K562 (cell line): Measurements from ENCODE around the gene SEH1L. TPM values are rescaled to one million over a fixed set of nuclear protein-coding genes. Genes with fewer than 3 reads are reported as not detected.

Source experiments
- ATAC-seq: fragments of 200-7000 bp; cut with Tn5 transposase; 3 replicates; pipeline ENCODE4 v1.9.1; 2020; ENCODE audit warnings: moderate library complexity
- BruUV-seq: library from RNA; stranded (reverse); fragments of 400-500 nt; replicated peaks from 2 replicates; lab custom pipeline; 2021; lab: Mats Ljungman, UMichigan
- CTCF ChIA-PET: fragments of 300-600 bp; formaldehyde crosslinking; extraction: SDS; loops from one replicate; lab custom pipeline; 2021; ENCODE audit warnings: low intra/inter-chr PET ratio; lab: Yijun Ruan, JAX
- POLR2A ChIA-PET: fragments of 300-600, 350-650 bp; sonication (Branson Sonifier 250); formaldehyde crosslinking; extraction: SDS; loops from one replicate; lab custom pipeline; 2021; ENCODE audit warnings: antibody characterized with exemption, inconsistent platforms; lab: Yijun Ruan, JAX
- DNase-seq, 4 experiments: peaks; one replicate each; pipeline versions ENCODE4 v3.0.0 to v3.0.0-alpha.2; 2011 to 2018; ENCODE audit warnings: low spot score in 3 of 4, mixed read lengths in 3 of 4; ENCODE audit errors: extremely low read depth in 1 of 4
- FAIRE-seq: peaks from 2 replicates; lab custom pipeline; 2011; peaks lifted over from hg19 to GRCh38; lab: Jason Lieb, UNC
- H2AFZ ChIP-seq: 2 replicates; pipeline ENCODE4 v1.6.0; 2011; ENCODE audit warnings: low read depth, low read length, control low read depth, inconsistent platforms
- H3K27ac ChIP-seq: fragments of 200-600 bp; 3 replicates; pipeline ENCODE4 v1.8.0; 2011; ENCODE audit warnings: low read depth, mild to moderate bottlenecking, control low read depth, inconsistent platforms, low read length, moderate library complexity, mixed read lengths; ENCODE audit errors: extremely low read depth
- H3K27me3 ChIP-seq, 2 experiments: fragments of 300-600 bp in 1 of 2; 2 replicates in 1 of 2; 3 replicates in 1 of 2; pipeline versions ENCODE4 v1.6.0 to v1.8.0; 2011; ENCODE audit warnings: inconsistent platforms in 2 of 2, low read length in 2 of 2, mild to moderate bottlenecking in 1 of 2, mixed read lengths in 1 of 2, moderate library complexity in 1 of 2; ENCODE audit not compliant: control insufficient read depth in 2 of 2, insufficient read depth in 2 of 2
- H3K36me3 ChIP-seq: fragments of 300-600 bp; 3 replicates; pipeline ENCODE4 v1.8.0; 2011; ENCODE audit warnings: mild to moderate bottlenecking, low read length, inconsistent platforms; ENCODE audit not compliant: control insufficient read depth, insufficient read depth
- H3K4me1 ChIP-seq, 2 experiments: fragments of 200-600 bp in 1 of 2; replicated peaks in 1 of 2; 2 replicates in 1 of 2; 3 replicates in 1 of 2; pipeline versions ENCODE4 v1.5.1 to v1.8.0; 2011; ENCODE audit warnings: inconsistent platforms in 2 of 2, low read length in 2 of 2, mild to moderate bottlenecking in 1 of 2, mixed read lengths in 1 of 2, moderate library complexity in 1 of 2; ENCODE audit not compliant: control insufficient read depth in 2 of 2, insufficient read depth in 2 of 2
- H3K4me2 ChIP-seq: 2 replicates; pipeline ENCODE4 v1.6.1; 2011; ENCODE audit warnings: low read length, control low read depth, inconsistent platforms, mixed read lengths; ENCODE audit not compliant: insufficient read depth
- H3K4me3 ChIP-seq: fragments of 200-600 bp; sonication (generic), shearing (Covaris generic); 2 replicates; pipeline ENCODE4 v1.5.1; 2016; ENCODE audit warnings: control low read depth, inconsistent platforms
- H3K79me2 ChIP-seq: fragments of 200-600 bp; 3 replicates; pipeline ENCODE4 v1.8.0; 2011; ENCODE audit warnings: low read length, inconsistent platforms; ENCODE audit not compliant: control insufficient read depth, insufficient read depth
- H3K9ac ChIP-seq, 2 experiments: 2 replicates each; pipeline versions ENCODE4 v1.6.0 to v1.6.1; 2011; ENCODE audit warnings: low read depth in 2 of 2, low read length in 2 of 2, control low read depth in 1 of 2, inconsistent platforms in 1 of 2, mild to moderate bottlenecking in 1 of 2, mixed read lengths in 1 of 2; ENCODE audit not compliant: insufficient read depth in 1 of 2
- H3K9me1 ChIP-seq: one replicate; pipeline ENCODE4 v1.6.0; 2011; ENCODE audit warnings: inconsistent platforms, mild to moderate bottlenecking, low read length, moderate library complexity; ENCODE audit not compliant: control insufficient read depth, insufficient read depth
- H3K9me3 ChIP-seq: replicated peaks from 2 replicates; pipeline ENCODE4 v1.5.1; 2011; ENCODE audit warnings: low read depth, low read length, inconsistent platforms; ENCODE audit not compliant: control insufficient read depth, insufficient read depth
- H4K20me1 ChIP-seq: replicated peaks from 2 replicates; pipeline ENCODE4 v1.6.1; 2011; ENCODE audit warnings: low read length, inconsistent platforms, mixed read lengths; ENCODE audit not compliant: control insufficient read depth, insufficient read depth
- ERF ChIP-seq: fragments of 450-650 bp; formaldehyde crosslinking; IDR thresholded peaks from 2 replicates; pipeline ENCODE4 v1.4.0; 2020; ENCODE audit warnings: mild to moderate bottlenecking, mixed read lengths
- NBN ChIP-seq: fragments of 450-650 bp; IDR thresholded peaks from 2 replicates; pipeline ENCODE4 v1.6.1; 2016; ENCODE audit warnings: low read depth, mild to moderate bottlenecking
- NCOA4 ChIP-seq: fragments of 450-650 bp; IDR thresholded peaks from 2 replicates; pipeline ENCODE4 v1.6.1; 2018; ENCODE audit warnings: mild to moderate bottlenecking; ENCODE audit not compliant: partially characterized antibody
- TOE1 ChIP-seq, 2 experiments: fragments of 450-650 bp in 1 of 2; sonication (generic) in 1 of 2; formaldehyde crosslinking in 1 of 2; IDR thresholded peaks; 2 replicates each; pipeline versions ENCODE4 v1.7.1 to v1.8.0; 2016 to 2022; ENCODE audit warnings: borderline replicate concordance in 2 of 2, mild to moderate bottlenecking in 2 of 2, antibody characterized with exemption in 1 of 2, inconsistent platforms in 1 of 2, low read depth in 1 of 2, missing genetic modification reagents in 1 of 2, moderate library complexity in 1 of 2
- ZNF780A ChIP-seq: fragments of 250-450 bp; sonication (Bioruptor Pico); IDR thresholded peaks from 2 replicates; pipeline ENCODE4 v1.5.0; 2021; ENCODE audit warnings: mild to moderate bottlenecking
- WGBS: fragments of 100-300 bp; shearing (Covaris generic); methylation state at CpG from one replicate; pipeline ENCODE4 v1.1.6; 2016; ENCODE audit warnings: low coverage, mixed read lengths; ENCODE audit not compliant: insufficient coverage; ENCODE audit errors: missing lambda C conversion rate; 5-methylcytosine and 5-hydroxymethylcytosine counted together
- in situ Hi-C: fragments of 300-500 bp; cut with MboI; formaldehyde crosslinking; loops from 4 replicates; pipeline ENCODE4 v1.15.0; 2018; ENCODE audit warnings: inconsistent platforms, mixed read lengths
- intact Hi-C: fragments of 100-400 bp; cut with micrococcal nuclease; formaldehyde crosslinking; loops from 2 replicates; pipeline ENCODE4 v1.14.2; 2022
- polyA plus RNA-seq, 8 experiments: library from polyadenylated mRNA; depleted of rRNA in 4 of 8; stranded (reverse) in 5 of 8; unstranded in 3 of 8; fragments of >200 nt; fragmentation: Nextera tagmentation in 2 of 8; fragmentation: Illumina TruSeq in 1 of 8; extraction: Ambion mirVana in 2 of 8; extraction: Trizol in 1 of 8; gene quantifications; 2 replicates each; pipeline versions ENCODE4 v1.2.1 to v1.2.3, GENCODE V29; 2011 to 2014; ENCODE audit warnings: inconsistent platforms in 1 of 8, missing spikeins in 1 of 8
- total RNA-seq, 7 experiments: library from RNA; depleted of rRNA in 6 of 7; stranded (reverse); fragments of >200 nt in 6 of 7; fragmentation: Illumina TruSeq in 2 of 7; extraction: Trizol in 2 of 7; gene quantifications; 2 replicates each; pipeline versions ENCODE4 v1.2.1 to v1.2.3, GENCODE V29; 2011 to 2021; ENCODE audit warnings: low replicate concordance in 1 of 7
- TF ChIP-seq, protein P1 (sequence below): fragments of 450-650 bp; IDR thresholded peaks from 2 replicates; pipeline ENCODE4 v1.6.1; 2016; ENCODE audit warnings: low read depth
- TF ChIP-seq, protein P2 (sequence below), 2 experiments: fragments of 450-650 bp in 1 of 2; IDR thresholded peaks; 2 replicates each; pipeline ENCODE4 v1.6.1; 2011 to 2017; ENCODE audit warnings: low read depth in 2 of 2, antibody characterized with exemption in 1 of 2, borderline replicate concordance in 1 of 2, low read length in 1 of 2, mild to moderate bottlenecking in 1 of 2, mixed read lengths in 1 of 2; ENCODE audit not compliant: control insufficient read depth in 1 of 2

Gene SEH1L
- total and polyA plus RNA-seq, 9 of the 15 experiments (the other 6 are each of a cell fraction or from before 2014, with no cell fraction given) = 62.2 to 180 (median 108) TPM

DNA sequence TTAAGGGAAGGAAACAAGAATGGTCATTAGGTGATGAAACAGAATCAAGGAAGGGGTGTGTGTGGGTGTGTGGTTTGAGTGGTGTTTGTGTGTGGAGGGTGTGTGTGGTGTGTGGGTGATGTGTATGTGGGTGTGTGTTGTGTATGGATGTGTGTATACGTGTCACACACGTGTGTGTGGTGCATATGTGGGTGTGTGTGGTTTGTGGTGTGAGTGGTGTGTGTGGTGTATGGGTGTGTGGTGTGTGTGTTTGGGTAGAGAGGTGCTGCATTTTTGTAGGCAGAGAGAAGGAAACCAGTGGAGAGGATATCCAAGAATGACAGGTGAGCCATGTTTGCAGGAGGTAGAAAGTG is 42.3 kb downstream of the SEH1L start:
- 10% methylated on average over 2 of the region's 2 CpGs for WGBS
- peak; percentile 73 for FAIRE-seq
- TF ChIP-seq ERF = no peak
- no peak for TF ChIP-seq ZNF780A
- peak; percentile 82 for TF ChIP-seq NCOA4
- peak; percentile 82 for TF ChIP-seq NBN
- TF ChIP-seq, protein P1, sequence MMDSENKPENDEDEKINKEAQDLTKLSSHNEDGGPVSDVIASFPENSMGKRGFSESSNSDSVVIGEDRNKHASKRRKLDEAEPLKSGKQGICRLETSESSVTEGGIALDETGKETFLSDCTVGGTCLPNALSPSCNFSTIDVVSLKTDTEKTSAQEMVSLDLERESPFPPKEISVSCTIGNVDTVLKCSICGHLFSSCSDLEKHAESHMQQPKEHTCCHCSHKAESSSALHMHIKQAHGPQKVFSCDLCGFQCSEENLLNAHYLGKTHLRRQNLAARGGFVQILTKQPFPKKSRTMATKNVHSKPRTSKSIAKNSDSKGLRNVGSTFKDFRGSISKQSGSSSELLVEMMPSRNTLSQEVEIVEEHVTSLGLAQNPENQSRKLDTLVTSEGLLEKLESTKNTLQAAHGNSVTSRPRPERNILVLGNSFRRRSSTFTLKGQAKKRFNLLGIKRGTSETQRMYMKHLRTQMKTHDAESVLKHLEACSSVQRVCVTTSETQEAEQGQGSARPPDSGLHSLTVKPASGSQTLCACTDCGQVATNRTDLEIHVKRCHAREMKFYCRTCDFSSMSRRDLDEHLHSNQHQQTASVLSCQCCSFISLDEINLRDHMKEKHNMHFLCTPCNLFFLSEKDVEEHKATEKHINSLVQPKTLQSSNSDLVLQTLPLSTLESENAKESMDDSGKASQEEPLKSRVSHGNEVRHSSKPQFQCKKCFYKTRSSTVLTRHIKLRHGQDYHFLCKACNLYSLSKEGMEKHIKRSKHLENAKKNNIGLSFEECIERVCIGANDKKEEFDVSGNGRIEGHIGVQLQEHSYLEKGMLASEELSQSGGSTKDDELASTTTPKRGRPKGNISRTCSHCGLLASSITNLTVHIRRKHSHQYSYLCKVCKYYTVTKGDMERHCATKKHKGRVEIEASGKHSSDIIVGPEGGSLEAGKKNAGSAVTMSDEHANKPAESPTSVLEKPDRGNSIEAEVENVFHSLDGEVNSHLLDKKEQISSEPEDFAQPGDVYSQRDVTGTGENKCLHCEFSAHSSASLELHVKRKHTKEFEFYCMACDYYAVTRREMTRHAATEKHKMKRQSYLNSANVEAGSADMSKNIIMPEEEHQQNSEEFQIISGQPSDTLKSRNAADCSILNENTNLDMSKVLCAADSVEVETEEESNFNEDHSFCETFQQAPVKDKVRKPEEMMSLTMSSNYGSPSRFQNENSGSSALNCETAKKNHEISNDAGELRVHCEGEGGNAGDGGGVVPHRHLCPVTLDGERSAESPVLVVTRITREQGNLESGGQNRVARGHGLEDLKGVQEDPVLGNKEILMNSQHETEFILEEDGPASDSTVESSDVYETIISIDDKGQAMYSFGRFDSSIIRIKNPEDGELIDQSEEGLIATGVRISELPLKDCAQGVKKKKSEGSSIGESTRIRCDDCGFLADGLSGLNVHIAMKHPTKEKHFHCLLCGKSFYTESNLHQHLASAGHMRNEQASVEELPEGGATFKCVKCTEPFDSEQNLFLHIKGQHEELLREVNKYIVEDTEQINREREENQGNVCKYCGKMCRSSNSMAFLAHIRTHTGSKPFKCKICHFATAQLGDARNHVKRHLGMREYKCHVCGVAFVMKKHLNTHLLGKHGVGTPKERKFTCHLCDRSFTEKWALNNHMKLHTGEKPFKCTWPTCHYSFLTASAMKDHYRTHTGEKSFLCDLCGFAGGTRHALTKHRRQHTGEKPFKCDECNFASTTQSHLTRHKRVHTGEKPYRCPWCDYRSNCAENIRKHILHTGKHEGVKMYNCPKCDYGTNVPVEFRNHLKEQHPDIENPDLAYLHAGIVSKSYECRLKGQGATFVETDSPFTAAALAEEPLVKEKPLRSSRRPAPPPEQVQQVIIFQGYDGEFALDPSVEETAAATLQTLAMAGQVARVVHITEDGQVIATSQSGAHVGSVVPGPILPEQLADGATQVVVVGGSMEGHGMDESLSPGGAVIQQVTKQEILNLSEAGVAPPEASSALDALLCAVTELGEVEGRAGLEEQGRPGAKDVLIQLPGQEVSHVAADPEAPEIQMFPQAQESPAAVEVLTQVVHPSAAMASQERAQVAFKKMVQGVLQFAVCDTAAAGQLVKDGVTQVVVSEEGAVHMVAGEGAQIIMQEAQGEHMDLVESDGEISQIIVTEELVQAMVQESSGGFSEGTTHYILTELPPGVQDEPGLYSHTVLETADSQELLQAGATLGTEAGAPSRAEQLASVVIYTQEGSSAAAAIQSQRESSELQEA = peak; percentile 32; the same call in 1 of the 2 replicates
- peak; percentile 73 for TF ChIP-seq TOE1 (IDR thresholded peaks at IDR 0.05; ENCODE audit: borderline replicate concordance)
- no peak for TF ChIP-seq TOE1 (CRISPR knock-in tag; IDR thresholded peaks at IDR 0.05; ENCODE audit: borderline replicate concordance, low read depth)
- TF ChIP-seq, protein P2, sequence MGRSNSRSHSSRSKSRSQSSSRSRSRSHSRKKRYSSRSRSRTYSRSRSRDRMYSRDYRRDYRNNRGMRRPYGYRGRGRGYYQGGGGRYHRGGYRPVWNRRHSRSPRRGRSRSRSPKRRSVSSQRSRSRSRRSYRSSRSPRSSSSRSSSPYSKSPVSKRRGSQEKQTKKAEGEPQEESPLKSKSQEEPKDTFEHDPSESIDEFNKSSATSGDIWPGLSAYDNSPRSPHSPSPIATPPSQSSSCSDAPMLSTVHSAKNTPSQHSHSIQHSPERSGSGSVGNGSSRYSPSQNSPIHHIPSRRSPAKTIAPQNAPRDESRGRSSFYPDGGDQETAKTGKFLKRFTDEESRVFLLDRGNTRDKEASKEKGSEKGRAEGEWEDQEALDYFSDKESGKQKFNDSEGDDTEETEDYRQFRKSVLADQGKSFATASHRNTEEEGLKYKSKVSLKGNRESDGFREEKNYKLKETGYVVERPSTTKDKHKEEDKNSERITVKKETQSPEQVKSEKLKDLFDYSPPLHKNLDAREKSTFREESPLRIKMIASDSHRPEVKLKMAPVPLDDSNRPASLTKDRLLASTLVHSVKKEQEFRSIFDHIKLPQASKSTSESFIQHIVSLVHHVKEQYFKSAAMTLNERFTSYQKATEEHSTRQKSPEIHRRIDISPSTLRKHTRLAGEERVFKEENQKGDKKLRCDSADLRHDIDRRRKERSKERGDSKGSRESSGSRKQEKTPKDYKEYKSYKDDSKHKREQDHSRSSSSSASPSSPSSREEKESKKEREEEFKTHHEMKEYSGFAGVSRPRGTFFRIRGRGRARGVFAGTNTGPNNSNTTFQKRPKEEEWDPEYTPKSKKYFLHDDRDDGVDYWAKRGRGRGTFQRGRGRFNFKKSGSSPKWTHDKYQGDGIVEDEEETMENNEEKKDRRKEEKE (IDR thresholded peaks at IDR 0.05; ENCODE audit: borderline replicate concordance in 1 of 2, control insufficient read depth in 1 of 2, low read depth in 2 of 2, low read length in 1 of 2) = peak in 1 of 2 experiments; percentile 73; a peak in 1 of 4 replicates

More for the DNA sequence above, 42.3 kb downstream of the SEH1L start:
- ChIA-PET CTCF (no interaction called here), POLR2A (interaction anchor here (0.9 to 2.1 kb wide), 8 partner anchors 8 to 69 kb away, joined by 4 to 11 read pairs (median 6); no protein-coding TSS in a partner anchor)
- DNase-seq = peak in 1 of 4 experiments; percentile 35
- Histone ChIP-seq H3K4me2 (peak overlapping the region; percentile 97), H3K9me1 (no peaks in the 10 kb centered on the region), H3K27ac (peak overlapping the region; percentile 93), H3K36me3 (peaks cover 39% of the 10 kb centered on the region), H3K9ac (peak overlapping the region; percentile 85 to 92; a peak in 3 of 4 replicates), H3K9me3 (peaks cover 10% of the 10 kb centered on the region; the same call in 1 of the 2 replicates), H3K4me1 (peaks cover 19 to 21% of the 10 kb centered on the region in 2 experiments; a peak in 4 of 5 replicates), H3K79me2 (peaks cover 48% of the 10 kb centered on the region), H3K27me3 (no peaks in the 10 kb centered on the region), H4K20me1 (no peaks in the 10 kb centered on the region; the same call in 1 of the 2 replicates), H2AFZ (peak overlapping the region; percentile 94), H3K4me3 (peak overlapping the region; percentile 68)
- in situ Hi-C loops = no loop called here
- intact Hi-C loops = loop anchor here (2.0 to 10.0 kb wide), 2 partner anchors 43 to 105 kb away; partner anchors contain the start of gene PTPN2
- ATAC-seq = peak; percentile 2
- no TSS peak for BruUV-seq
